ENCODE results near the gene TBC1D4. TPM values are rescaled to one million over a fixed set of nuclear protein-coding genes. Genes with fewer than 3 reads are reported as not detected.

Gene TBC1D4
- total RNA-seq, 1 donor from 2014 or later: 4.8 TPM

DNA sequence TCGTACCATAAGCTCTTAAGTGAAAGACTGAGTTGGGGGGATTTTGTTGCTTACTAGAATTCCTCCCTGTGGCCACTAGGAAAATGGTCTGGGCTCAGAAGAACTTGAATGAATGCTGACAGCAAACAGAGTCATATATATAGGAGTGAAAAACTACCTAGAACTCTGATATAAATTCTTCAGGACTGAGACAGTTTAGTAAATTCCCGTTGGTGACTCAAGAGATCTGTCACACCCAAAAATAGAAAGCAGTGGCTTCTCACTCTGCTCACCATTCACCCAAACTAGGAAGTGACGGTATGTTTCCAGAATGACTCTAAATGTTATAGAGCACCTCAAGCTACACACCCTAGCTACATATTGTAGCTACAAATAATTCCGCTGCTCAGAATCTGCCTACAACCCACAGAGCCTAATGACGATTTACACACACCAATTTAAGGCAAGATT is 116.2 kb downstream of the TBC1D4 start:
- no peaks in the 10 kb centered on the region for H3K4me1 Mint-ChIP-seq (ENCODE audit: low read depth, unreplicated experiment)
- H3K4me3 Mint-ChIP-seq (ENCODE audit: unreplicated experiment): no peak overlapping the region
- no peak for DNase-seq
- H3K27me3 Mint-ChIP-seq (ENCODE audit: unreplicated experiment): no peaks in the 10 kb centered on the region
- H3K9me3 Mint-ChIP-seq (ENCODE audit: unreplicated experiment): no peaks in the 10 kb centered on the region
- H3K36me3 Mint-ChIP-seq (ENCODE audit: unreplicated experiment): no peaks in the 10 kb centered on the region
- no peak overlapping the region for H3K27ac Mint-ChIP-seq (ENCODE audit: unreplicated experiment)
- TF ChIP-seq, protein P1, sequence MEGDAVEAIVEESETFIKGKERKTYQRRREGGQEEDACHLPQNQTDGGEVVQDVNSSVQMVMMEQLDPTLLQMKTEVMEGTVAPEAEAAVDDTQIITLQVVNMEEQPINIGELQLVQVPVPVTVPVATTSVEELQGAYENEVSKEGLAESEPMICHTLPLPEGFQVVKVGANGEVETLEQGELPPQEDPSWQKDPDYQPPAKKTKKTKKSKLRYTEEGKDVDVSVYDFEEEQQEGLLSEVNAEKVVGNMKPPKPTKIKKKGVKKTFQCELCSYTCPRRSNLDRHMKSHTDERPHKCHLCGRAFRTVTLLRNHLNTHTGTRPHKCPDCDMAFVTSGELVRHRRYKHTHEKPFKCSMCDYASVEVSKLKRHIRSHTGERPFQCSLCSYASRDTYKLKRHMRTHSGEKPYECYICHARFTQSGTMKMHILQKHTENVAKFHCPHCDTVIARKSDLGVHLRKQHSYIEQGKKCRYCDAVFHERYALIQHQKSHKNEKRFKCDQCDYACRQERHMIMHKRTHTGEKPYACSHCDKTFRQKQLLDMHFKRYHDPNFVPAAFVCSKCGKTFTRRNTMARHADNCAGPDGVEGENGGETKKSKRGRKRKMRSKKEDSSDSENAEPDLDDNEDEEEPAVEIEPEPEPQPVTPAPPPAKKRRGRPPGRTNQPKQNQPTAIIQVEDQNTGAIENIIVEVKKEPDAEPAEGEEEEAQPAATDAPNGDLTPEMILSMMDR (IDR thresholded peaks at IDR 0.05; ENCODE audit: partially characterized antibody, unreplicated experiment): no peak

DNA sequence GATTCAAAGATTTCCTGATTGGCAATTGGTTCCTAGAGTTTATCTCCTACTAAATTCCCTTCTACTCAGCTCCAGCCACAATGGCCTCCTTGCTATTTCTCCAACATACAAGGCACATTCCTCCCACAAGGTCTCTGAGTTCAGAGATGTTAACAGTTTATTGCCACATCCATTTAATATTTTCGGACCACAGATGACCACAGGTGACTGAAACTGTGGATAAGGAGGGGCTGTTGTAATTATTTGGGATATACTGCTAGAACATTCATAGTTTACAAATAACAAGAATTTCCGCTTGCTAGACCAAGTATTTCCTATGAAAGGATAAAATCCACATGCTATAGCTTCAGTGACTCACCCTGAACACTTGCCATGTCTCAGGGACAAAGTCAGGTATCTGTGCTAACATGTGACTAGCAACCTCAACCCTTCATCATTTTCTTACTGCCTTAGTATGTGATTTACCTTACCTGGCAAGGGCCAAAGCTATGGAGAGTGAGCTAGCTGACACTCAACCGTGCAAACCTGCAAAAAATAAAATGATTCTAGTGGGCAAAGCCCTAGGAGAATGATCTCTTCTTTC is 117.7 kb downstream of the TBC1D4 start:
- Mint-ChIP-seq H3K4me3 (ENCODE audit: unreplicated experiment) (no peak overlapping the region), H3K9me3 (ENCODE audit: unreplicated experiment) (no peaks in the 10 kb centered on the region), H3K27ac (ENCODE audit: unreplicated experiment) (no peak overlapping the region), H3K4me1 (ENCODE audit: low read depth, unreplicated experiment) (no peaks in the 10 kb centered on the region), H3K27me3 (ENCODE audit: unreplicated experiment) (no peaks in the 10 kb centered on the region), H3K36me3 (ENCODE audit: unreplicated experiment) (no peaks in the 10 kb centered on the region)
- TF ChIP-seq, protein P1 (IDR thresholded peaks at IDR 0.05; ENCODE audit: partially characterized antibody, unreplicated experiment): no peak
- DNase-seq: no peak

DNA sequence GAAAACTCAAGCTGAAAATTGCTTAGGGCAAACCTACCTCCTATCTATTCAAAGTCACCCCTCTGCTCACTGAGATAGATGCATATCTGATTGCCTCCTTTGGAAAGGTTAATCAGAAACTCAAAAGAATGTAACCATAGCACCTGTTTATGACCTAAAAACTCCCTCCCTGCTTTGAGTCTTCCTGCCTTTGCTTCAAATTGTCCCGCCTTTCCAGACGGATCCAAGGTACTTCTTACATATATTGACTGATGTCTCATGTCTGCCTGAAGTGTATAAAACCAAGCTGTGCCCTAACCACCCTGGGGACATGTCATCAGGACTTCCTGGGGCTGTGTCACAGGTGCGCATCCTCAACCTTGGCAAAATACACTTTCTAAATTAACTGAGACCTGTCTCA is 118.6 kb downstream of the TBC1D4 start:
- TF ChIP-seq, protein P1 (IDR thresholded peaks at IDR 0.05; ENCODE audit: partially characterized antibody, unreplicated experiment): no peak
- Mint-ChIP-seq H3K4me3 (ENCODE audit: unreplicated experiment) (no peak overlapping the region), H3K9me3 (ENCODE audit: unreplicated experiment) (no peaks in the 10 kb centered on the region), H3K27me3 (ENCODE audit: unreplicated experiment) (no peaks in the 10 kb centered on the region), H3K4me1 (ENCODE audit: low read depth, unreplicated experiment) (no peaks in the 10 kb centered on the region), H3K36me3 (ENCODE audit: unreplicated experiment) (no peaks in the 10 kb centered on the region), H3K27ac (ENCODE audit: unreplicated experiment) (no peak overlapping the region)
- DNase-seq: no peak

DNA sequence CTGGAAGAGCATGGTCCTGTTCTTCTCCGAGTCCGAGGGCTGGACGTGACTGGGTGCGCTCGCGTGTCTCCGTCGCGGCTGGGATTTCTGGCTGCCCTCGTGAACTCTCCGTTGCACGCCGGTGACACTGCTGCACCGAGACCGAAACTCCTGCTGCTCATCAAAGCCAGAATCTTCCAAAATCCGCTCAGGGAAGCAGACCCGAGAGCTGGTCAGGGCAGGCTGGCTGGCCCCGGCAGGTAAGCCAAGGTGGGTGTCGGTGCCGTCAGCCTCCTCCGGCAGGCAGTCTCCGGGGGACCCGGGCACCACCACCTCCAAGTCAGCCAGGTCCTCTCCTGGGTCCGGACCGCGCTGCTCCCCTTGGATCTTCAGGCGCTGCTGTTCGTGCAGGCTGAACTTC is 119.9 kb downstream of the TBC1D4 start:
- TF ChIP-seq, protein P1 (IDR thresholded peaks at IDR 0.05; ENCODE audit: partially characterized antibody, unreplicated experiment): no peak
- Mint-ChIP-seq H3K4me1 (ENCODE audit: low read depth, unreplicated experiment) (peaks cover 5% of the 10 kb centered on the region), H3K4me3 (ENCODE audit: unreplicated experiment) (no peak overlapping the region), H3K27ac (ENCODE audit: unreplicated experiment) (no peak overlapping the region), H3K27me3 (ENCODE audit: unreplicated experiment) (no peaks in the 10 kb centered on the region), H3K9me3 (ENCODE audit: unreplicated experiment) (no peaks in the 10 kb centered on the region), H3K36me3 (ENCODE audit: unreplicated experiment) (no peaks in the 10 kb centered on the region)
- DNase-seq: no peak

DNA sequence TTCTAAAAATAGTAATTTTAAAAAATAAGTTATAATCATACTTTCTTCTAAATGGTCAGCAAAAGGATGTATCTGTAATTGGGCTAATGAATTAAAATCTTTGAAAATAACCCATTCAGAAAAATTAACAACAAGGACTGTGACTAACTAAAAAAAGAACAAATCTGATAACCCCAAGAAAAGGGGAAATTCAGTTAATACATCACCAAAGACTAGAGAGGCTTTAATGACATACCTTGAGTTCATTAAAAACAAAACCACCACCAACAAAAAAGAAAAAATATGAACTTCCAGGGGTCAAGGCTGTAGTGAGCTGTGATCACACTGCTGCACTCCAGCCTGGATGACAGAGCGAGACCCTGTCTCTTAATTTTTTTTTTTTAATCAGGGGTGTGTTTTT is 121.8 kb downstream of the TBC1D4 start:
- no peak for DNase-seq
- Mint-ChIP-seq H3K27me3 (ENCODE audit: unreplicated experiment) (no peaks in the 10 kb centered on the region), H3K4me3 (ENCODE audit: unreplicated experiment) (no peak overlapping the region), H3K4me1 (ENCODE audit: low read depth, unreplicated experiment) (peaks cover 18% of the 10 kb centered on the region), H3K9me3 (ENCODE audit: unreplicated experiment) (no peaks in the 10 kb centered on the region), H3K36me3 (ENCODE audit: unreplicated experiment) (no peaks in the 10 kb centered on the region), H3K27ac (ENCODE audit: unreplicated experiment) (no peak overlapping the region)
- TF ChIP-seq, protein P1 (IDR thresholded peaks at IDR 0.05; ENCODE audit: partially characterized antibody, unreplicated experiment): no peak

Data from glutamatergic neuron (in vitro differentiated cells).